SK-N-MC (cell line): ENCODE results near the gene VWA8.

Source experiments
- EZH2 ChIP-seq: fragments of 200-600 bp; sonication (generic); IDR thresholded peaks from one replicate; pipeline ENCODE4 v1.6.1; 2017; ENCODE audit warnings: antibody characterized with exemption
- POLR2AphosphoS5 ChIP-seq: IDR thresholded peaks from 2 replicates; pipeline ENCODE4 v1.6.1; 2012; ENCODE audit warnings: mild to moderate bottlenecking, low read depth, low read length, borderline replicate concordance

GRCh38 chr13:41696163-41697003 lies 264.5 kb downstream of the VWA8 start:
- TF ChIP-seq POLR2AphosphoS5, result no peak
- TF ChIP-seq EZH2, result no peak
